ENCODE measurements around the gene COPZ2.
"Not testable (repeated sequence)": the region's sequence is repeated elsewhere in the genome, so short reads cannot be mapped to it uniquely, and the experiment has no call there.

The COPZ2 gene

GRCh38 chr17:48003417-48004151 is 34.0 kb downstream of the COPZ2 start:
- DNase-seq = no peak

- no peak for DNase-seq
These were observed 34.6 kb downstream of the COPZ2 start for GRCh38 chr17:48002916-48003416.

GRCh38 chr17:48002266-48002915 is 35.2 kb downstream of the COPZ2 start:
- DNase-seq = peak; percentile 86 to 88

GRCh38 chr17:48001657-48002056 is 35.9 kb downstream of the COPZ2 start:
- not testable (repeated sequence) for DNase-seq

- no peak for DNase-seq
These were observed 36.4 kb downstream of the COPZ2 start for GRCh38 chr17:48001197-48001596.

GRCh38 chr17:47999582-47999981 is 38.0 kb downstream of the COPZ2 start:
- DNase-seq = no peak

GRCh38 chr17:47998044-47998443 is 39.6 kb downstream of the COPZ2 start:
- no peak for DNase-seq

- no peak for DNase-seq
These were observed 40.0 kb downstream of the COPZ2 start for GRCh38 chr17:47997586-47997985.

- no peak for DNase-seq
These were observed 41.4 kb downstream of the COPZ2 start for GRCh38 chr17:47996201-47996600.

- no peak for DNase-seq
These were observed 42.2 kb downstream of the COPZ2 start for GRCh38 chr17:47995241-47995935.

GRCh38 chr17:47994724-47995123 is 42.9 kb downstream of the COPZ2 start:
- DNase-seq = no peak

GRCh38 chr17:47993964-47994363 is 43.6 kb downstream of the COPZ2 start:
- no peak for DNase-seq

- DNase-seq = no peak
These were observed 44.5 kb downstream of the COPZ2 start for GRCh38 chr17:47993031-47993564.

GRCh38 chr17:47992216-47992615 is 45.4 kb downstream of the COPZ2 start:
- no peak for DNase-seq

- DNase-seq = no peak
These were observed 46.5 kb downstream of the COPZ2 start for GRCh38 chr17:47990962-47991731.

GRCh38 chr17:47989700-47990099 is 47.9 kb downstream of the COPZ2 start:
- no peak for DNase-seq

- no peak for DNase-seq
These were observed 48.4 kb downstream of the COPZ2 start for GRCh38 chr17:47989159-47989558.

GRCh38 chr17:47988445-47988844 is 49.2 kb downstream of the COPZ2 start:
- DNase-seq = not testable (repeated sequence)

- DNase-seq = no peak
These were observed 50.3 kb downstream of the COPZ2 start for GRCh38 chr17:47987240-47987835.

- no peak for DNase-seq
These were observed 51.1 kb downstream of the COPZ2 start for GRCh38 chr17:47986520-47986919.

GRCh38 chr17:47983492-47984223 is 53.9 kb downstream of the COPZ2 start:
- DNase-seq = no peak

All from Kasumi-1 (cell line).